Activated CD4-positive, alpha-beta T cell treated with anti-CD3 and anti-CD28 coated beads, Interleukin-2, Interleukin-6, amounts not matched to agents 100 ng/mL and 50 ng/mL, durations not matched to agents 16 hours and 8 hours (primary cell): ENCODE results near the gene MCRS1.

Source experiments
- DNase-seq: peaks from one replicate; pipeline ENCODE4 v3.0.0-alpha.2; 2020

Gene MCRS1

GRCh38 chr12:49580572-49581535 is 12.9 kb upstream of the MCRS1 start:
- DNase-seq = peak; percentile 69

- no peak for DNase-seq
Measured at GRCh38 chr12:49578471-49579112, 10.7 kb upstream of the MCRS1 start.

GRCh38 chr12:49577589-49578315 is 9.8 kb upstream of the MCRS1 start:
- no peak for DNase-seq

GRCh38 chr12:49568442-49569162 is 660 bp upstream of the MCRS1 start:
- DNase-seq = no peak

GRCh38 chr12:49567302-49567610 is 686 bp downstream of the MCRS1 start:
- DNase-seq = no peak

- DNase-seq = no peak
Measured at GRCh38 chr12:49566361-49566760, 1.6 kb downstream of the MCRS1 start.

GRCh38 chr12:49565406-49566265 is 2.3 kb downstream of the MCRS1 start:
- no peak for DNase-seq

- no peak for DNase-seq
Measured at GRCh38 chr12:49564686-49565405, 3.1 kb downstream of the MCRS1 start.

- no peak for DNase-seq
Measured at GRCh38 chr12:49563951-49564685, 3.8 kb downstream of the MCRS1 start.

GRCh38 chr12:49562831-49563230 is 5.1 kb downstream of the MCRS1 start:
- no peak for DNase-seq

- DNase-seq = no peak
Measured at GRCh38 chr12:49562233-49562632, 5.7 kb downstream of the MCRS1 start.

- DNase-seq = no peak
Measured at GRCh38 chr12:49560695-49561094, 7.2 kb downstream of the MCRS1 start.

GRCh38 chr12:49559011-49559675 is 8.8 kb downstream of the MCRS1 start:
- no peak for DNase-seq

GRCh38 chr12:49558526-49558925 is 9.4 kb downstream of the MCRS1 start:
- no peak for DNase-seq

- DNase-seq = no peak
Measured at GRCh38 chr12:49557917-49558215, 10.1 kb downstream of the MCRS1 start.

GRCh38 chr12:49557187-49557916 is 10.6 kb downstream of the MCRS1 start:
- no peak for DNase-seq

- no peak for DNase-seq
Measured at GRCh38 chr12:49556391-49557186, 11.4 kb downstream of the MCRS1 start.

- no peak for DNase-seq
Measured at GRCh38 chr12:49555631-49556390, 12.1 kb downstream of the MCRS1 start.
